KOPT-K1 (cell line): ENCODE data around the gene ZNF524.

Experiments
- H3K27ac ChIP-seq: fragments of 200-600 bp; sonication (generic); 2 replicates; pipeline ENCODE4 v1.5.1; 2016; ENCODE audit warnings: antibody characterized with exemption, mild to moderate bottlenecking, low read depth, low read length; ENCODE audit not compliant: poor library complexity, severe bottlenecking
- H3K36me3 ChIP-seq: fragments of 200-600 bp; sonication (generic); 2 replicates; pipeline ENCODE4 v1.5.1; 2017; ENCODE audit warnings: antibody characterized with exemption, mild to moderate bottlenecking, low read length, moderate library complexity; ENCODE audit not compliant: insufficient read depth
- H3K9me3 ChIP-seq: fragments of 200-600 bp; sonication (generic); 2 replicates; pipeline ENCODE4 v1.5.1; 2017; ENCODE audit warnings: antibody characterized with exemption, low read length, mild to moderate bottlenecking; ENCODE audit not compliant: insufficient read depth, poor library complexity, severe bottlenecking

The ZNF524 gene

GRCh38 chr19:55644842-55645511 lies 44.9 kb downstream of the ZNF524 start:
- Histone ChIP-seq H3K9me3 (no peaks in the 10 kb centered on the region), H3K36me3 (peaks cover 19% of the 10 kb centered on the region), H3K27ac (peak overlapping the region; percentile 72)

- Histone ChIP-seq H3K9me3 (no peaks in the 10 kb centered on the region), H3K27ac (no peak overlapping the region), H3K36me3 (peaks cover 19% of the 10 kb centered on the region)
Measured at GRCh38 chr19:55645512-55645881, 45.4 kb downstream of the ZNF524 start.

DNA sequence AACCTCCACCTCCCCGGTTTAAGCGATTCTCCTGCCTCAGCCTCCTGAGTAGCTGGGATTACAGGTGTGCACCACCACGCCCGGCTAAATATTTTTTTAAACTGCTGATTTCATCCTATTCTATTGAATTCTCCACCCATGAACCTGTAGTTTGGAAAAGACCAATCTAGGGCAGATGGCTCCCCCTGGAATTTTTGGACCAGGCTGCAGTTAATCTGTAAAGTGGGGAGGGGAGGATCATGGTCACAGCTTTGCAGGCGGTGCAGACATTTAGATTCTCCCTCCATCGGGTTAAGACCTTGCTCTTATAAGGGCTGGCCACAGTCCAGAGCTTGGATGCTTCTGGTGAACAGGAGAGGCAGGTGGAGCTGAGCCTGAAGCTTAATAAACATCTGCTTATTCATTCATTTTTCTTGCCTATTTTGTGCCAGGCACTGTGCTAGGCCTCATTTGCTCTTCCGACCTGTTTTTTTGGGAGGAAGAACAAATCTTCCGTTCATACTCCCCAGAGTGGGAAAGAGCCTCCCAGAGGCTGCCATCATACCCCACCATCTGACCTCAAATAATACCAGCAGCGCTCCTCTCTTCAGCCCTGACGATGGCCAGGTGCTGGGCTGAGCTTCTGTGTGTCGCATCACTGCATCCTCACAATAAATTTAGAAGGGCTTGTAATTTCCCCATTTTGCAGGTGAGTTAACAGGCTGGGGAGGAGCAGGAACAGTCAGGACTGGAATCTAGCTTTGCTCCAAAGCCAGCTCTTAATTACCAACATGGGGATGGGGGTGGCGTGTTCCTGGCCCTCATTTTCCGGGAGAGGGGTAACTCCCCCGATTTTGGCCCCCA lies 47.0 kb downstream of the ZNF524 start:
- Histone ChIP-seq H3K27ac (peak overlapping the region; percentile 82), H3K9me3 (no peaks in the 10 kb centered on the region), H3K36me3 (peaks cover 19% of the 10 kb centered on the region)

- peaks cover 19% of the 10 kb centered on the region for H3K36me3 ChIP-seq
- peak within 1 kb of the TSS; percentile 82 for H3K27ac ChIP-seq
- no peaks in the 10 kb centered on the region for H3K9me3 ChIP-seq
Measured at GRCh38 chr19:55647732-55648584, 47.9 kb downstream of the ZNF524 start, which contains the start of gene CCDC106. CCDC106 (plus strand) TSS chr19:55648212; CDS start chr19:55649047, 835 bp downstream.

GRCh38 chr19:55648585-55649267 lies 48.6 kb downstream of the ZNF524 start:
- peak overlapping the region; percentile 82 for H3K27ac ChIP-seq
- H3K9me3 ChIP-seq, result no peaks in the 10 kb centered on the region
- peaks cover 19% of the 10 kb centered on the region for H3K36me3 ChIP-seq

DNA sequence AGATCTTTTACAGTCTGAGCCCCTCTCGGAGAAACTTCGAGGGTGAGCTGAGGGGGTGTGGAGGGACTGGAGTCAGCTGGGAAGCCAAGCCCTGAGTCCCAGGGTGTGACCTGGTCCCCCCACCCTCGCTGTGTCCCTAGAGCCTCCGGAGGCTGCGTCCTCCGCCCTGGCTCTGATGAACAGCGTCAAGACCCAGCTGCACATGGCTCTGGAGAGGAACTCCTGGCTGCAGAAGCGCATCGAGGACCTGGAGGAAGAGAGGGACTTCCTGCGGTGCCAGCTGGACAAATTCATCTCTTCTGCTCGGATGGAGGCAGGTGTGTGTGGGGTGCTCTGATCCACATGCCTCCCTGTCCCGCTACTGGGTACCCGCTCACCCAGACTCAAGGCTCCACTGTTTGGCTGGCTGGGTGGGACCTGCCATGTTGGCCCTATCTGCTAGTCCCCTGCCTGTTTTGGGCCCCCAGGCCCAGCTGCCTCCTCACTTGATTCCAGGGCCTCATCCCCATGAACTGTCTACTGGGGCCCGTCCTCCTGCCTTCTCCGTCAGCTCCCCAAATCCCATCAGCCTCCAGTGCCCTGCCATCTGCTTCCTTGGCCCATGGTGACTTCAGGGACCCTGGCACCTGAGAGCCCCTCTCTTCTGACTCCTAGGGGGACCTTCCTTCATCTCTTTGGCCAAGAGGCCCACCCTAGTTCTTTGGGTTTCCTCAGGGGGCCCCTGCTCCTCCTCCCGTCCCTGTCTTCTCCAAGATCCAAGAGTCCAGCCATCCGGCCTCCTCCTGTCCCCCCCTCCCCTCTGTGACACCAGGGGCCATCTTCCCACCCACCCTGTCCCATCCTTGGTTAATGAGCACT lies 49.4 kb downstream of the ZNF524 start:
- Histone ChIP-seq H3K36me3 (peaks cover 18% of the 10 kb centered on the region), H3K27ac (no peak overlapping the region)

GRCh38 chr19:55650126-55650557 lies 50.1 kb downstream of the ZNF524 start:
- H3K27ac ChIP-seq, result no peak overlapping the region
- H3K36me3 ChIP-seq, result peaks cover 12% of the 10 kb centered on the region
- H3K9me3 ChIP-seq, result no peaks in the 10 kb centered on the region

More for the DNA sequence above, 49.4 kb downstream of the ZNF524 start:
- no peaks in the 10 kb centered on the region for H3K9me3 ChIP-seq

DNA sequence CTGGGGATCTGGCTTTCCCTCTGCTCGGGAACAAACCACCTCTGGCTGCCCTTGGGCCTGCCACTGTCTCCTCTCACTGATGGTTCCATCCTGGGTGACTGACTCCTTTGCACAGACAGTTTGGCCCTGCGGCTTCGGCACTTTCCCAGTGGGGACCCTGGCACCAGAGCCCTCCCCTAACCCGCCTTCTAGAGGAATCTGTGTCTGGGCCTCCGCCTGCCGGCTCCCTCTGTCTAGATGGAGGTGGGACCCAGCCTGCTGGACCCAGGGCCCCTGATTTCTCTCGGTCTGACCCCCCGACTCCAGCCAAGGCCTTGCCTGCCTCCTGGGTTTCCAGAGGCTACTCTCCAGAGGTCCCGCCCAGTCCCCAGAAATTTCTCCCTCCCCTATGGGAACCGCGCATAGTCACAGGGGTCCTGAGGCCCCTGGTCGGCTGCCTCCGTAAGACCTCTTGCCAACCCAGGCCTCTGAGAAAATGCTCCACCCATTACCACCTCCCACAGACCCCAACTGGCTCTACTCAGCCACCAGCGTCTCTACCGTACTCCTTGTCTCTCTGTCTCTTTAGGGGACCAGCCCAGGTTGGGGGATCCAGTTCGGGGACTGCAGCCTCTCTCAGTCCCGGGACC lies 50.6 kb downstream of the ZNF524 start:
- H3K36me3 ChIP-seq, result peaks cover 7% of the 10 kb centered on the region
- H3K9me3 ChIP-seq, result no peaks in the 10 kb centered on the region
- no peak overlapping the region for H3K27ac ChIP-seq

DNA sequence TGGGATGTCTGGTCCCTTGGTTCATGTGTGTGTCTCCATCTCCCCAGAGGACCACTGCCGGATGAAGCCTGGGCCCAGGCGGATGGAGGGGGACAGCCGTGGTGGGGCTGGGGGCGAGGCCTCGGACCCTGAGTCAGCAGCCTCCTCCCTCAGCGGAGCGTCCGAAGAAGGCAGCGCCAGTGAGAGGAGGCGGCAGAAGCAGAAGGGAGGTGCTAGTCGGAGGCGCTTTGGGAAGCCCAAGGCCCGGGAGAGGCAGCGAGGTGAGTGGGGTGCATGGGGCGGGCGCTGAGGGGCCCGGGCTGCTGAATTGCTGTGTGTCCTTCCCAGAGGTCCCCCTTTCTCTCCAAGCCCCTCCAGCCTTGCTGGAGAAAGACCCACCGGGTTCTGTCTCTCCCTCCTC lies 51.1 kb downstream of the ZNF524 start:
- no peak overlapping the region for H3K27ac ChIP-seq
- H3K36me3 ChIP-seq, result peaks cover 7% of the 10 kb centered on the region; the same call in 1 of the 2 replicates
- H3K9me3 ChIP-seq, result no peaks in the 10 kb centered on the region

- Histone ChIP-seq H3K27ac (peak overlapping the region; percentile 100), H3K36me3 (peaks cover 18% of the 10 kb centered on the region), H3K9me3 (no peaks in the 10 kb centered on the region)
Measured at GRCh38 chr19:55652311-55653128, 52.4 kb downstream of the ZNF524 start.
